NCI-H2029 (cell line): ENCODE data around the gene NES.
A peak's percentile ranks its signal among the peaks of the same experiment; 100 is the strongest.

Experiments used
- DNase-seq: peaks from one replicate; lab custom pipeline; 2025; lab: John Stamatoyannopoulos, UW

Gene NES

GRCh38 chr1:156704930-156705320, 27.7 kb upstream of the NES start:
- no peak for DNase-seq

- no peak for DNase-seq
Observed at GRCh38 chr1:156704166-156704711, 27.0 kb upstream of the NES start.

GRCh38 chr1:156703741-156704140, 26.5 kb upstream of the NES start:
- DNase-seq, result no peak

- DNase-seq, result peak; percentile 14
Observed at GRCh38 chr1:156703336-156703735, 26.1 kb upstream of the NES start.

- DNase-seq, result no peak
Observed at GRCh38 chr1:156700736-156701531, 23.7 kb upstream of the NES start.

- DNase-seq, result no peak
Observed at GRCh38 chr1:156698995-156699394, 21.8 kb upstream of the NES start.

- DNase-seq, result no peak
Observed at GRCh38 chr1:156697481-156697880, 20.3 kb upstream of the NES start.

- DNase-seq, result no peak
Observed at GRCh38 chr1:156696755-156697154, 19.5 kb upstream of the NES start.

GRCh38 chr1:156694690-156694962, 17.4 kb upstream of the NES start:
- no peak for DNase-seq

GRCh38 chr1:156693848-156694689, 16.9 kb upstream of the NES start:
- no peak for DNase-seq

GRCh38 chr1:156692925-156693847, 16.0 kb upstream of the NES start:
- peak; percentile 47 for DNase-seq

GRCh38 chr1:156692441-156692924, 15.3 kb upstream of the NES start:
- DNase-seq, result no peak

GRCh38 chr1:156691665-156692440, 14.6 kb upstream of the NES start:
- DNase-seq, result no peak

- no peak for DNase-seq
Observed at GRCh38 chr1:156691191-156691590, 14.0 kb upstream of the NES start.

- no peak for DNase-seq
Observed at GRCh38 chr1:156690675-156691036, 13.4 kb upstream of the NES start.

GRCh38 chr1:156689953-156690674, 12.9 kb upstream of the NES start:
- DNase-seq, result no peak

- peak; percentile 32 for DNase-seq
Observed at GRCh38 chr1:156689035-156689952, 12.1 kb upstream of the NES start.

- DNase-seq, result no peak
Observed at GRCh38 chr1:156684227-156684782, 7.1 kb upstream of the NES start.
